BE2C (cell line): ENCODE results near the gene RC3H2.

ENCODE experiments used
- DNase-seq: peaks from one replicate; pipeline ENCODE4 v3.0.0-alpha.2; 2020
- H3K27me3 ChIP-seq: fragments of 250-450 bp; sonication (Bioruptor Pico); 2 replicates; pipeline ENCODE4 v1.5.1; 2020; ENCODE audit warnings: mild to moderate bottlenecking
- H3K36me3 ChIP-seq: fragments of 250-450 bp; sonication (Bioruptor Pico); 2 replicates; pipeline ENCODE4 v1.5.1; 2020; ENCODE audit warnings: mild to moderate bottlenecking
- H3K4me1 ChIP-seq: fragments of 250-450 bp; sonication (Bioruptor Pico); 2 replicates; pipeline ENCODE4 v1.5.1; 2020
- H3K4me3 ChIP-seq: 2 replicates; pipeline ENCODE4 v1.5.1; 2011; ENCODE audit warnings: low read depth, low read length
- H3K9me3 ChIP-seq: fragments of 250-450 bp; sonication (Bioruptor Pico); 2 replicates; pipeline ENCODE4 v1.5.1; 2020
- CTCF ChIP-seq: IDR thresholded peaks from 2 replicates; pipeline ENCODE4 v1.5.1; 2012; ENCODE audit warnings: mild to moderate bottlenecking, low read depth, low read length

Gene RC3H2

GRCh38 chr9:122808141-122808540, 97.0 kb downstream of the RC3H2 start:
- Histone ChIP-seq H3K9me3 (no peaks in the 10 kb centered on the region), H3K27me3 (no peaks in the 10 kb centered on the region), H3K4me3 (no peak overlapping the region), H3K36me3 (no peaks in the 10 kb centered on the region), H3K4me1 (no peaks in the 10 kb centered on the region)
- no peak for DNase-seq
- TF ChIP-seq CTCF, result no peak

GRCh38 chr9:122807271-122807900, 97.8 kb downstream of the RC3H2 start:
- no peaks in the 10 kb centered on the region for H3K4me1 ChIP-seq
- H3K9me3 ChIP-seq, result no peaks in the 10 kb centered on the region
- H3K27me3 ChIP-seq, result no peaks in the 10 kb centered on the region
- DNase-seq, result no peak
- no peaks in the 10 kb centered on the region for H3K36me3 ChIP-seq
- no peak overlapping the region for H3K4me3 ChIP-seq
- no peak for TF ChIP-seq CTCF

GRCh38 chr9:122806661-122807060, 98.5 kb downstream of the RC3H2 start:
- no peak for TF ChIP-seq CTCF
- no peaks in the 10 kb centered on the region for H3K36me3 ChIP-seq
- H3K4me3 ChIP-seq, result no peak overlapping the region
- no peaks in the 10 kb centered on the region for H3K4me1 ChIP-seq
- no peaks in the 10 kb centered on the region for H3K27me3 ChIP-seq
- no peaks in the 10 kb centered on the region for H3K9me3 ChIP-seq
- DNase-seq, result no peak

- Histone ChIP-seq H3K4me3 (no peak within 1 kb of the TSS), H3K9me3 (no peaks in the 10 kb centered on the region), H3K4me1 (no peaks in the 10 kb centered on the region), H3K36me3 (no peaks in the 10 kb centered on the region), H3K27me3 (no peaks in the 10 kb centered on the region; the same call in 1 of the 2 replicates)
- no peak for TF ChIP-seq CTCF
- no peak for DNase-seq
These were observed 104.8 kb downstream of the RC3H2 start, which contains the start of gene OR1K1 for GRCh38 chr9:122800066-122801060. Gene OR1K1, plus strand, starts transcription at chr9:122800123. Its CDS starts 0 bp downstream, at chr9:122800123.

- H3K9me3 ChIP-seq, result no peaks in the 10 kb centered on the region
These were observed 107.7 kb downstream of the RC3H2 start for GRCh38 chr9:122797316-122798063.

More at GRCh38 chr9:122797316-122798063, 107.7 kb downstream of the RC3H2 start:
- Histone ChIP-seq H3K36me3 (no peaks in the 10 kb centered on the region), H3K4me1 (no peaks in the 10 kb centered on the region), H3K4me3 (no peak overlapping the region), H3K27me3 (no peaks in the 10 kb centered on the region; the same call in 1 of the 2 replicates)
- DNase-seq, result no peak
- TF ChIP-seq CTCF, result no peak
